Stimulated activated CD8-positive, alpha-beta memory T cell treated with anti-CD3 and anti-CD28 coated beads, Interleukin-7, amount 100 ng/mL, for 1 hour (primary cell): ENCODE results near the gene DHRS2.
"Not testable (repeated sequence)": the region's sequence is repeated elsewhere in the genome, so short reads cannot be mapped to it uniquely, and the experiment has no call there.

Experiments
- DNase-seq, 2 donors: peaks; one replicate each; pipeline ENCODE4 v3.0.0-alpha.2; 2020; ENCODE audit warnings: low read depth in 2 of 2

DHRS2 gene

GRCh38 chr14:23633160-23633701 lies 2.9 kb upstream of the DHRS2 start:
- no peak for DNase-seq

GRCh38 chr14:23634698-23635412 lies 1.3 kb upstream of the DHRS2 start:
- not testable (repeated sequence) for DNase-seq

GRCh38 chr14:23637312-23637654 lies 1.1 kb downstream of the DHRS2 start:
- DNase-seq: not testable (repeated sequence)

- not testable (repeated sequence) for DNase-seq
These were observed 1.7 kb downstream of the DHRS2 start for GRCh38 chr14:23637655-23638413.

- DNase-seq: no peak
These were observed 2.4 kb downstream of the DHRS2 start for GRCh38 chr14:23638414-23639047.

GRCh38 chr14:23639048-23639890 lies 3.1 kb downstream of the DHRS2 start:
- no peak for DNase-seq

- no peak for DNase-seq
These were observed 3.8 kb downstream of the DHRS2 start for GRCh38 chr14:23639891-23640523.

GRCh38 chr14:23640524-23641141 lies 4.5 kb downstream of the DHRS2 start:
- DNase-seq: no peak

- no peak for DNase-seq
These were observed 5.2 kb downstream of the DHRS2 start for GRCh38 chr14:23641180-23641914.

- no peak for DNase-seq
These were observed 5.9 kb downstream of the DHRS2 start for GRCh38 chr14:23641915-23642588.

- DNase-seq: no peak
These were observed 7.5 kb downstream of the DHRS2 start for GRCh38 chr14:23643533-23644194.

- DNase-seq: no peak
These were observed 8.2 kb downstream of the DHRS2 start for GRCh38 chr14:23644195-23644918.

GRCh38 chr14:23644919-23645336 lies 8.8 kb downstream of the DHRS2 start:
- no peak for DNase-seq

- DNase-seq: no peak
These were observed 9.3 kb downstream of the DHRS2 start for GRCh38 chr14:23645504-23645811.

GRCh38 chr14:23645812-23646647 lies 9.9 kb downstream of the DHRS2 start:
- DNase-seq: no peak

- DNase-seq: no peak
These were observed 10.7 kb downstream of the DHRS2 start for GRCh38 chr14:23646648-23647549.
